IMR-90 (cell line): ENCODE results near the gene PANK3. TPM values are rescaled to one million over a fixed set of nuclear protein-coding genes. Genes with fewer than 3 reads are reported as not detected.

Experiments
- ATAC-seq: fragments of 200-7000 bp; cut with Tn5 transposase; 2 replicates; pipeline ENCODE4 v1.9.1; 2020; ENCODE audit warnings: low read depth, mild to moderate bottlenecking, moderate library complexity
- BruUV-seq: library from RNA; stranded (reverse); fragments of 400-500 nt; replicated peaks from 2 replicates; lab custom pipeline; 2021; lab: Mats Ljungman, UMichigan
- CTCF ChIA-PET: fragments of 300-600 bp; formaldehyde crosslinking; extraction: SDS; loops from one replicate; lab custom pipeline; 2021; ENCODE audit warnings: antibody characterized with exemption; lab: Yijun Ruan, JAX
- POLR2A ChIA-PET: fragments of 300-600 bp; sonication (Branson Sonifier 250); formaldehyde crosslinking; loops from one replicate; lab custom pipeline; 2022; ENCODE audit warnings: antibody characterized with exemption; ENCODE audit not compliant: unreplicated experiment; lab: Charles Lee
- DNase-seq: peaks from one replicate; pipeline ENCODE4 v3.0.0; 2013
- H2AFZ ChIP-seq: replicated peaks from 2 replicates; pipeline ENCODE3; 2013; ENCODE audit warnings: low read length, mild to moderate bottlenecking; ENCODE audit not compliant: poor library complexity
- H2AK5ac ChIP-seq: 2 replicates; pipeline ENCODE4 v1.6.1; 2013; ENCODE audit warnings: low read depth, low read length, inconsistent platforms
- H2AK9ac ChIP-seq: replicated peaks from 2 replicates; pipeline ENCODE3; 2013; ENCODE audit warnings: mild to moderate bottlenecking, low read depth, low read length, moderate library complexity; ENCODE audit not compliant: poor library complexity
- H2BK120ac ChIP-seq: 2 replicates; pipeline ENCODE4 v1.6.1; 2013; ENCODE audit warnings: low read depth, low read length, inconsistent platforms
- H2BK15ac ChIP-seq: 3 replicates; pipeline ENCODE4 v1.6.1; 2013; ENCODE audit warnings: low read depth, low read length, inconsistent platforms
- H2BK20ac ChIP-seq: 2 replicates; pipeline ENCODE4 v1.6.1; 2013; ENCODE audit warnings: low read depth, mild to moderate bottlenecking, inconsistent platforms, low read length, moderate library complexity
- H2BK5ac ChIP-seq: 2 replicates; pipeline ENCODE4 v1.6.1; 2013; ENCODE audit warnings: mild to moderate bottlenecking, low read depth, low read length, inconsistent platforms; ENCODE audit not compliant: poor library complexity, severe bottlenecking
- H3K14ac ChIP-seq: replicated peaks from 2 replicates; pipeline ENCODE4 v1.6.1; 2013; ENCODE audit warnings: low read depth, low read length, inconsistent platforms
- H3K18ac ChIP-seq: 2 replicates; pipeline ENCODE4 v1.6.1; 2013; ENCODE audit warnings: low read depth, low read length, control low read depth
- H3K23ac ChIP-seq: 2 replicates; pipeline ENCODE4 v1.6.1; 2013; ENCODE audit warnings: low read depth, low read length, inconsistent platforms
- H3K27ac ChIP-seq: 2 replicates; pipeline ENCODE4 v1.5.1; 2013; ENCODE audit warnings: mild to moderate bottlenecking, control low read depth, low read length; ENCODE audit not compliant: insufficient read depth
- H3K27me3 ChIP-seq: 2 replicates; pipeline ENCODE4 v1.6.1; 2013; ENCODE audit warnings: low read length; ENCODE audit not compliant: control insufficient read depth, insufficient read depth
- H3K36me3 ChIP-seq: 2 replicates; pipeline ENCODE4 v1.6.1; 2013; ENCODE audit warnings: low read length, mixed read lengths; ENCODE audit not compliant: control insufficient read depth, insufficient read depth
- H3K4ac ChIP-seq: 2 replicates; pipeline ENCODE4 v1.6.1; 2013; ENCODE audit warnings: low read depth, low read length, inconsistent platforms
- H3K4me1 ChIP-seq: 2 replicates; pipeline ENCODE4 v1.6.1; 2013; ENCODE audit warnings: low read length, mixed read lengths; ENCODE audit not compliant: control insufficient read depth, insufficient read depth
- H3K4me2 ChIP-seq: 2 replicates; pipeline ENCODE4 v1.6.1; 2013; ENCODE audit warnings: low read depth, mild to moderate bottlenecking, control low read depth, low read length, moderate library complexity
- H3K4me3 ChIP-seq: 2 replicates; pipeline ENCODE4 v1.5.1; 2013; ENCODE audit warnings: low read depth, mild to moderate bottlenecking, control low read depth, low read length, moderate library complexity; ENCODE audit not compliant: insufficient read depth
- H3K56ac ChIP-seq: 2 replicates; pipeline ENCODE4 v1.6.1; 2013; ENCODE audit warnings: low read length, inconsistent platforms; ENCODE audit not compliant: insufficient read depth; ENCODE audit errors: extremely low read depth
- H3K79me1 ChIP-seq, 2 experiments: 2 replicates each; pipeline ENCODE4 v1.6.1; 2013; ENCODE audit warnings: low read length in 2 of 2, inconsistent platforms in 1 of 2, low read depth in 1 of 2
- H3K9ac ChIP-seq: 2 replicates; pipeline ENCODE4 v1.6.1; 2013; ENCODE audit warnings: low read depth, low read length, control low read depth
- H3K9me1 ChIP-seq: 2 replicates; pipeline ENCODE4 v1.6.1; 2013; ENCODE audit warnings: low read length, inconsistent platforms; ENCODE audit not compliant: insufficient read depth
- H3K9me3 ChIP-seq: 2 replicates; pipeline ENCODE4 v1.6.1; 2013; ENCODE audit warnings: low read length; ENCODE audit not compliant: control insufficient read depth, insufficient read depth
- H4K20me1 ChIP-seq: 2 replicates; pipeline ENCODE4 v1.6.1; 2013; ENCODE audit warnings: low read length, inconsistent platforms; ENCODE audit not compliant: insufficient read depth
- H4K5ac ChIP-seq: 2 replicates; pipeline ENCODE4 v1.6.1; 2013; ENCODE audit warnings: mild to moderate bottlenecking, low read depth, low read length, control low read depth
- H4K8ac ChIP-seq, 2 experiments: 2 replicates each; pipeline ENCODE4 v1.6.1; 2013; ENCODE audit warnings: low read depth in 2 of 2, low read length in 2 of 2, control low read depth in 1 of 2, inconsistent platforms in 1 of 2
- H4K91ac ChIP-seq: 2 replicates; pipeline ENCODE4 v1.6.1; 2013; ENCODE audit warnings: low read depth, low read length, inconsistent platforms; ENCODE audit not compliant: insufficient read depth
- CEBPB ChIP-seq: IDR thresholded peaks from 2 replicates; pipeline ENCODE4 v1.6.1; 2012; ENCODE audit warnings: low read depth, low read length, improper control_type of control experiment
- WGBS, 2 experiments: methylation state at CpG; one replicate each; pipeline versions ENCODE4 v1.1.5 to v1.1.7; 2013; ENCODE audit warnings: missing lambda C conversion rate in 2 of 2; ENCODE audit not compliant: insufficient read length in 1 of 2; ENCODE audit errors: extremely low coverage in 2 of 2; 5-methylcytosine and 5-hydroxymethylcytosine counted together
- dilution Hi-C: fragments of 300-500 bp; cut with HindIII; formaldehyde crosslinking; loops from one replicate; pipeline ENCODE4 v1.14.3; 2018; ENCODE audit warnings: low sequenced_read_pairs; ENCODE audit not compliant: unreplicated experiment
- in situ Hi-C: fragments of 300-500 bp; cut with MboI; formaldehyde crosslinking; loops from 3 replicates; pipeline ENCODE4 v1.14.3; 2019; ENCODE audit warnings: low sequenced_read_pairs, inconsistent platforms, mixed read lengths
- intact Hi-C: fragments of 100-400 bp; cut with micrococcal nuclease; formaldehyde crosslinking; loops from 2 replicates; pipeline ENCODE4 v1.10.0; 2022
- polyA plus RNA-seq, 3 experiments: library from polyadenylated mRNA; depleted of rRNA; stranded (reverse); fragments of >200 nt; gene quantifications; 2 replicates each; pipeline ENCODE4 v1.2.3, GENCODE V29; 2012; ENCODE audit warnings: low replicate concordance in 1 of 3
- total RNA-seq: library from RNA; depleted of rRNA; stranded (reverse); fragments of >200 nt; gene quantifications from 2 replicates; pipeline ENCODE4 v1.2.3, GENCODE V29; 2012
- TF ChIP-seq, protein P1 (sequence below): fragments of 150-350 bp; IDR thresholded peaks from 2 replicates; pipeline ENCODE4 v1.6.1; 2016; ENCODE audit warnings: low read depth, mild to moderate bottlenecking, low read length, moderate library complexity, borderline replicate concordance

Gene PANK3
- total and polyA plus RNA-seq, 2 of the 4 experiments (the other 2 are of a cell fraction): 6.9 to 21.0 TPM

DNA sequence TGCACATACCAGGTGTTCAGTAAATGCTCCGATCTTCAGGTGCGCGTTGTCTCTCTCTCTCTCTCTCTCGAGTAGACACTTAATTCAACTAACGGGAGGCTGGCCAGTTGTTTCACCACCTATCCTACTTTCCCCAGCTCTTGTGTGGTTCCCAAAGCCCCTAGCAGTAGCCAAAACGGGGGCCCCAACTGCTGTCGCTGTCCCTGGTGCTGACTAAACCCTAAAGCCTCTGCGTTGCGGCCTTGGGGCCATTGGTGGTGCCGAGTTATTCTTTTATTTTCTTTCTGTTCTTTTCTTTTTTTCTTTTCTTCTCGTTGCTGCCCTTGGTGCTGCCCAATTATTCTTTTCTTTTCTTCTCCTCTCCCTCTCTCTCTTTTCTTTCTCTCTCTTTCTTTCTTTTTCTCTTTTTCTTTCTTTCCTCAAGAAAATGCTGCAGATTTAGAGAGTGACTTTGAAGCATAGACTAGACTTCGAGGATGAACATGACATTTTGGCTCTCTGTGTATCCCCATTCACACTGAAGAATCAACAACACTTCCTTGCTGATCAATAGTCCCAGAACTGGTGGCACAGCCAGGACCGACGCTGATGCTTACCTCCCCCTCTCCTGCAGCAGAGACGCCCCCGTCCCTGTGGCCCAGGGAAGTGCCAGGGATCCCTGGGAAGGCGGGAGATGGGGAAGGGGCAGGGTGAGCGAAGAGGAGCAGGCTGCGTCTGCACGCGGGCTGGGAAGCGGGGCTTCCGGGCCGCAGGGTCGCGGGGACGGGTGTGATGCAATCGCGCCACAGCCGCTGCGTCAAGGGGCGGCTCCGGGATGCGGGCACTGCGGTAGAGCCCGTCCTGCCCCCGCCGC lies 50.4 kb downstream of the PANK3 start, which contains the start of gene FBLL1:
FBLL1 (plus strand) TSS at position 785 of the 853 bp plus-strand sequence. CDS start 200 bp downstream, outside the sequence.
- peak; percentile 53 for ATAC-seq

More for the DNA sequence above, 50.4 kb downstream of the PANK3 start, which contains the start of gene FBLL1:
- H3K27me3 ChIP-seq: peaks cover 29% of the 10 kb centered on the region
- H3K18ac ChIP-seq: no peak within 1 kb of the TSS
- H3K4ac ChIP-seq: no peak within 1 kb of the TSS
- peak; percentile 16 for DNase-seq
- in situ Hi-C loops: no loop called here
- ChIA-PET CTCF (no interaction called here), POLR2A (no interaction called here)
- H3K4me2 ChIP-seq: peak within 1 kb of the TSS; percentile 84
- dilution Hi-C loops: no loop called here
- H2AFZ ChIP-seq: peak within 1 kb of the TSS; percentile 70
- intact Hi-C loops: no loop called here
- no peak within 1 kb of the TSS for H2BK120ac ChIP-seq
- 0 out of 2 replicates have a peak within 1 kb of the TSS, but pooled peaks have one; percentile 38 for H3K23ac ChIP-seq
- no peak within 1 kb of the TSS for H3K27ac ChIP-seq
- no peaks in the 10 kb centered on the region for H3K79me1 ChIP-seq
- no peak within 1 kb of the TSS for H2BK5ac ChIP-seq
- peaks cover 8% of the 10 kb centered on the region for H3K9me3 ChIP-seq
- WGBS, 2 experiments: 8% methylated on average over 17 of the region's 38 CpGs; no CpG with 5 or more reads in 1 of the 2 experiments
- no peak within 1 kb of the TSS for H3K9ac ChIP-seq
- TF ChIP-seq, protein P1, sequence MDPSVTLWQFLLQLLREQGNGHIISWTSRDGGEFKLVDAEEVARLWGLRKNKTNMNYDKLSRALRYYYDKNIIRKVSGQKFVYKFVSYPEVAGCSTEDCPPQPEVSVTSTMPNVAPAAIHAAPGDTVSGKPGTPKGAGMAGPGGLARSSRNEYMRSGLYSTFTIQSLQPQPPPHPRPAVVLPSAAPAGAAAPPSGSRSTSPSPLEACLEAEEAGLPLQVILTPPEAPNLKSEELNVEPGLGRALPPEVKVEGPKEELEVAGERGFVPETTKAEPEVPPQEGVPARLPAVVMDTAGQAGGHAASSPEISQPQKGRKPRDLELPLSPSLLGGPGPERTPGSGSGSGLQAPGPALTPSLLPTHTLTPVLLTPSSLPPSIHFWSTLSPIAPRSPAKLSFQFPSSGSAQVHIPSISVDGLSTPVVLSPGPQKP: no peak
- TF ChIP-seq CEBPB: peak; percentile 75
- H2BK15ac ChIP-seq: no peak within 1 kb of the TSS
- H4K5ac ChIP-seq: no peak within 1 kb of the TSS
- H3K4me3 ChIP-seq: peak within 1 kb of the TSS; percentile 41
- no peak within 1 kb of the TSS for H3K14ac ChIP-seq
- peaks cover 2% of the 10 kb centered on the region; the same call in 1 of the 2 replicates for H3K4me1 ChIP-seq
- no peak within 1 kb of the TSS for H3K56ac ChIP-seq
- no peak within 1 kb of the TSS for H2AK5ac ChIP-seq
- peak within 1 kb of the TSS; percentile 37 for H2AK9ac ChIP-seq
- no peak within 1 kb of the TSS for H2BK20ac ChIP-seq
- H3K36me3 ChIP-seq: no peaks in the 10 kb centered on the region
- no peaks in the 10 kb centered on the region for H4K20me1 ChIP-seq
- H4K91ac ChIP-seq: no peak within 1 kb of the TSS
- H4K8ac ChIP-seq: no peak within 1 kb of the TSS
- 0 out of 2 replicates have a peak, but pooled peaks cover 3% of the 10 kb centered on the region for H3K9me1 ChIP-seq
- BruUV-seq: no TSS peak
